Gastrocnemius medialis (tissue), 4 donors: ENCODE results near the gene DLEC1. TPM values are rescaled to one million over a fixed set of nuclear protein-coding genes. Genes with fewer than 3 reads are reported as not detected.

Experiments used
- ATAC-seq, 2 donors: fragments of 150-250 bp; one replicate each; pipeline ENCODE4 v1.9.1; 2016
- DNase-seq, 2 donors: peaks; one replicate each; pipeline ENCODE4 v3.0.0-alpha.2; 2019
- H3K27ac ChIP-seq, 4 donors: fragments of 200-600 bp; sonication (generic); 1 replicate in 1 of 4; 2 replicates in 3 of 4; pipeline ENCODE4 v1.5.1; 2016 to 2018; ENCODE audit warnings: mild to moderate bottlenecking in 2 of 4, moderate library complexity in 1 of 4
- H3K27me3 ChIP-seq, 3 donors: fragments of 200-600 bp; sonication (generic) in 2 of 3; 1 replicate in 1 of 3; 2 replicates in 2 of 3; pipeline versions ENCODE4 v1.5.1 to v1.6.0; 2016 to 2019; ENCODE audit warnings: mild to moderate bottlenecking in 1 of 3, moderate library complexity in 1 of 3
- H3K36me3 ChIP-seq, 2 donors: fragments of 200-600 bp; sonication (generic) in 1 of 2; one replicate each; pipeline ENCODE4 v1.5.1; 2017 to 2018
- H3K4me1 ChIP-seq, 2 donors: fragments of 200-600 bp; sonication (generic) in 1 of 2; one replicate each; pipeline ENCODE4 v1.5.1; 2016 to 2017; ENCODE audit warnings: mild to moderate bottlenecking in 2 of 2
- H3K4me3 ChIP-seq, 4 donors: fragments of 200-600 bp; sonication (generic) in 3 of 4; 1 replicate in 1 of 4; 2 replicates in 3 of 4; pipeline ENCODE4 v1.5.1; 2016 to 2019; ENCODE audit warnings: mild to moderate bottlenecking in 2 of 4
- H3K9me3 ChIP-seq, 3 donors: fragments of 200-600 bp; sonication (generic) in 2 of 3; 1 replicate in 1 of 3; 2 replicates in 2 of 3; pipeline ENCODE4 v1.5.1; 2016 to 2019
- CTCF ChIP-seq, 5 experiments: fragments of 450-650 bp in 3 of 5; fragments of 200-600 bp in 2 of 5; sonication (generic) in 2 of 5; IDR thresholded peaks in 4 of 5; conservative IDR thresholded peaks in 1 of 5; 1 replicate in 4 of 5; 2 replicates in 1 of 5; pipeline ENCODE4 v1.5.1; 2016 to 2019; ENCODE audit warnings: antibody characterized with exemption in 5 of 5, mild to moderate bottlenecking in 3 of 5, moderate library complexity in 3 of 5
- POLR2A ChIP-seq, 2 donors: fragments of 450-650 bp; IDR thresholded peaks; one replicate each; pipeline ENCODE4 v1.6.1; 2017; ENCODE audit warnings: antibody characterized with exemption in 2 of 2, mild to moderate bottlenecking in 2 of 2, moderate library complexity in 2 of 2
- in situ Hi-C, 4 donors: fragments of 200-750 bp; cut with MboI; loops; one replicate each; pipeline versions ENCODE4 v1.15.0 to v1.8.0; 2017; ENCODE audit warnings: low sequenced_read_pairs in 4 of 4
- intact Hi-C: fragments of 100-400 bp; cut with DNase I; formaldehyde crosslinking; loops from one replicate; pipeline ENCODE4 v1.15.1; 2023; ENCODE audit warnings: low total_unique reads
- total RNA-seq, 4 donors: library from RNA; depleted of rRNA; stranded (reverse); fragments of >200 nt; gene quantifications; one replicate each; pipeline versions ENCODE4 v1.1.0 to v1.2.3, GENCODE V29; 2016

DLEC1 gene
- total RNA-seq, 4 donors from 2014 or later, result not detected

DNA sequence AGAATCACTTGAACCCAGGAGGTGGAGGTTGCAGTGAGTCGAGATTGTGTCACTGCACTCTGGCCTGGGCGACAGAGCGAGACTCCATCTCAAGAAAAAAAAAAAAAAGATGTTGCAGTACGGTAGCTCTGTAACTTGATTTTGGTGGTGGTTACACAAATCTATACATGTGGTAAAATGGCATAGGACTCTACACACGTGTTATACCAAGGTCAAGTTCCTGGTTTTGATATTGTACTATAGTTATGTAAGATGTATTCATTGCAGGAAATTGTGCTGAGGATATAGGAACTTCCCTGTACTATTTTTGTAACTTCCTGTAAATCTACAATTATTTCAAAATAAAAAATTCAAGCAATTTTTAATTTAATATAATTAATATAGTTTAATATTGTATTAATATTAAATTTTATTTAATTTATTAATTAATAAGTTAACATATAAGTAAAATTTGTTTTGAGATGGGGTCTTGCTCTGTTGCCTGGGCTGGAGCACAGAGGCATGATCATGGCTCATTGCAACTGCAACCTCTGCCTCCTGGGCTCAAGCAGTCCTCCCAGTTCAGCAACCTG lies 109.4 kb downstream of the DLEC1 start:
- peak overlapping the region in 1 of 4 donors; percentile 4 for H3K27ac ChIP-seq
- no peak for TF ChIP-seq POLR2A (IDR thresholded peaks at IDR 0.05)
- no peak for TF ChIP-seq CTCF (IDR thresholded peaks at IDR 0.05 in 4 of 5, conservative IDR thresholded peaks at IDR 0.05 in 1 of 5)

GRCh38 chr3:38149708-38150107 lies 110.7 kb downstream of the DLEC1 start:
- in situ Hi-C loops (loop anchor here in 3 of 4 donors (25.0 kb wide), 1 partner anchor 338 kb away; the partner anchor contains the start of gene EXOG (in 3 of the 3)), intact Hi-C loops (no loop called here)
- TF ChIP-seq POLR2A (IDR thresholded peaks at IDR 0.05) (no peak), CTCF (IDR thresholded peaks at IDR 0.05 in 4 of 5, conservative IDR thresholded peaks at IDR 0.05 in 1 of 5) (no peak)
- Histone ChIP-seq H3K36me3 (no peaks in the 10 kb centered on the region), H3K9me3 (no peaks in the 10 kb centered on the region), H3K4me1 (no peaks in the 10 kb centered on the region), H3K27me3 (no peaks in the 10 kb centered on the region), H3K4me3 (no peak overlapping the region), H3K27ac (no peak overlapping the region)
- DNase-seq (no peak), ATAC-seq (no peak)

More for the DNA sequence above, 109.4 kb downstream of the DLEC1 start:
- no peaks in the 10 kb centered on the region for H3K9me3 ChIP-seq
- H3K36me3 ChIP-seq, result no peaks in the 10 kb centered on the region
- H3K27me3 ChIP-seq, result no peaks in the 10 kb centered on the region
- intact Hi-C loops, result no loop called here
- DNase-seq, result no peak
- no peak overlapping the region for H3K4me3 ChIP-seq
- no peaks in the 10 kb centered on the region for H3K4me1 ChIP-seq
- in situ Hi-C loops, result loop anchor here in 3 of 4 donors (25.0 kb wide), 1 partner anchor 339 kb away; the partner anchor contains the start of gene EXOG (in 3 of the 3)
- no peak for ATAC-seq

DNA sequence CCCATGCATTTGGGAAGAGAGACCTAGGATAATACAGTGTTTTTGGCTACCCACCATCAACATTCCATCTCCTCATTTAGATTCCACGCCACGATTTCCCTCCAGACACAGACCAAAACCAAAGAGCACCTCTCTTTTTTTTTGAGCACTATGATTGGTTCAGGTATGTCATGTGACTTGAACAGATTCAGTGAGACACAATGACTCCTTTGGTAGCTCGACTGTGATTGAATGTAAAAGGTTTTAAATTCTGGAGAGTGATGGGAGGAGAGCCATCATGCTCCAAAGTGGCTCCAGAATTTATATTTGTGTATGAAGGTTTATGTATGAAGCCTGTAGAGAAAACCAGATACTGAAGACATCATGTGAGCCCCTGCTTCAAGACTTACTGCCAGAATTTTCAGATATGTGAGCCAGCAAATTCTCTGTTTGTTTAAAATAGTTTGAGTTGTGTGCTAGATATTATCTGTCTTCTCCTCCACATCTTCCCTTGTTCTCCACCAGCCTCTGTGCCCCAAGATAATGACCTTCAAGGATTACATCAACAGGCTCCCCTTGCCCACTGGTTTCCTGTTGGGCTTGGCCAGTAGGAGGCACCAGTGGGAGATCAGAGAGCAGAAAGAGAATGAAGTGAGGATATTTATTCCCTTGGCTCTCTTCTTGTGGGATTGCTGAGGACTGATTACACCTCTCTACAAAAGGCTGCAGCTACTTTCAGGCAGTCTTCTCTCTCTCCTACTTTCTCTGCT lies 111.9 kb downstream of the DLEC1 start:
- DNase-seq (no peak), ATAC-seq (no peak)
- Histone ChIP-seq H3K27ac (no peak overlapping the region), H3K4me3 (no peak overlapping the region), H3K9me3 (no peaks in the 10 kb centered on the region), H3K36me3 (no peaks in the 10 kb centered on the region), H3K27me3 (no peaks in the 10 kb centered on the region), H3K4me1 (no peaks in the 10 kb centered on the region)
- intact Hi-C loops, result no loop called here
- in situ Hi-C loops, result no loop called here
- TF ChIP-seq POLR2A (IDR thresholded peaks at IDR 0.05) (no peak), CTCF (IDR thresholded peaks at IDR 0.05 in 4 of 5, conservative IDR thresholded peaks at IDR 0.05 in 1 of 5) (no peak)

- Histone ChIP-seq H3K4me1 (no peaks in the 10 kb centered on the region), H3K27me3 (no peaks in the 10 kb centered on the region), H3K9me3 (no peaks in the 10 kb centered on the region), H3K36me3 (no peaks in the 10 kb centered on the region), H3K27ac (no peak overlapping the region), H3K4me3 (no peak overlapping the region)
- in situ Hi-C loops (no loop called here), intact Hi-C loops (no loop called here)
- DNase-seq, result no peak
- ATAC-seq, result no peak
- TF ChIP-seq POLR2A (IDR thresholded peaks at IDR 0.05) (no peak), CTCF (IDR thresholded peaks at IDR 0.05 in 4 of 5, conservative IDR thresholded peaks at IDR 0.05 in 1 of 5) (no peak)
Measured at GRCh38 chr3:38151667-38152265, 112.8 kb downstream of the DLEC1 start.
